Neural crest cell (in vitro differentiated cells): ENCODE data around the gene CCDC148. TPM values are rescaled to one million over a fixed set of nuclear protein-coding genes. Genes with fewer than 3 reads are reported as not detected.
"Not testable (repeated sequence)": the region's sequence is repeated elsewhere in the genome, so short reads cannot be mapped to it uniquely, and the experiment has no call there.

Experiments
- DNase-seq: peaks from one replicate; pipeline ENCODE4 v3.0.0; 2021; ENCODE audit warnings: low read depth, mixed read lengths, low spot score
- H3K27ac Mint-ChIP-seq: one replicate; pipeline ENCODE4 v1.8.0; 2021; ENCODE audit warnings: mild to moderate bottlenecking, mixed read lengths; ENCODE audit not compliant: unreplicated experiment
- H3K27me3 Mint-ChIP-seq: 2 replicates; pipeline ENCODE4 v1.8.0; 2021; ENCODE audit warnings: low read depth, mild to moderate bottlenecking, mixed read lengths
- H3K36me3 Mint-ChIP-seq: 2 replicates; pipeline ENCODE4 v1.8.0; 2021; ENCODE audit warnings: low read depth, mild to moderate bottlenecking, mixed read lengths
- H3K4me1 Mint-ChIP-seq: 2 replicates; pipeline ENCODE4 v1.8.0; 2021; ENCODE audit warnings: mixed read lengths
- H3K4me3 Mint-ChIP-seq: one replicate; pipeline ENCODE4 v1.8.0; 2021; ENCODE audit warnings: mild to moderate bottlenecking, mixed read lengths
- H3K9me3 Mint-ChIP-seq: 2 replicates; pipeline ENCODE4 v1.8.0; 2021; ENCODE audit warnings: mixed read lengths
- CTCF ChIP-seq: fragments of 200-600 bp; sonication (generic); conservative IDR thresholded peaks from 2 replicates; pipeline ENCODE4 v1.5.0; 2021; ENCODE audit warnings: antibody characterized with exemption, mild to moderate bottlenecking
- total RNA-seq: library from RNA; stranded (reverse); gene quantifications from 2 replicates; pipeline ENCODE4 v1.2.1, GENCODE V29; 2021

The CCDC148 gene
- total RNA-seq, 1 donor from 2014 or later = 1.8 TPM

GRCh38 chr2:158312981-158313380 is 143.6 kb downstream of the CCDC148 start:
- H3K27ac Mint-ChIP-seq = peak overlapping the region; percentile 20
- H3K9me3 Mint-ChIP-seq = no peaks in the 10 kb centered on the region
- H3K36me3 Mint-ChIP-seq = peaks cover 2% of the 10 kb centered on the region

GRCh38 chr2:158310407-158310806 is 146.1 kb downstream of the CCDC148 start:
- not testable (repeated sequence) for DNase-seq, H3K27me3 Mint-ChIP-seq, H3K27ac Mint-ChIP-seq, H3K4me3 Mint-ChIP-seq, H3K36me3 Mint-ChIP-seq, H3K9me3 Mint-ChIP-seq, H3K4me1 Mint-ChIP-seq

More at GRCh38 chr2:158312981-158313380, 143.6 kb downstream of the CCDC148 start:
- Mint-ChIP-seq H3K4me3 (no peak overlapping the region), H3K27me3 (no peaks in the 10 kb centered on the region), H3K4me1 (no peaks in the 10 kb centered on the region)
- TF ChIP-seq CTCF = no peak
- DNase-seq = no peak

- TF ChIP-seq CTCF = no peak
- Mint-ChIP-seq H3K27ac (no peak overlapping the region), H3K27me3 (no peaks in the 10 kb centered on the region), H3K4me1 (no peaks in the 10 kb centered on the region), H3K36me3 (no peaks in the 10 kb centered on the region), H3K9me3 (peaks cover 4% of the 10 kb centered on the region), H3K4me3 (no peak overlapping the region)
- no peak for DNase-seq
These were observed 151.1 kb downstream of the CCDC148 start for GRCh38 chr2:158305501-158305900.

GRCh38 chr2:158300394-158300793 is 156.2 kb downstream of the CCDC148 start:
- no peak for DNase-seq
- Mint-ChIP-seq H3K27me3 (no peaks in the 10 kb centered on the region), H3K4me1 (no peaks in the 10 kb centered on the region), H3K36me3 (peaks cover 2% of the 10 kb centered on the region), H3K4me3 (no peak overlapping the region), H3K9me3 (peaks cover 3% of the 10 kb centered on the region), H3K27ac (no peak overlapping the region)
- no peak for TF ChIP-seq CTCF

GRCh38 chr2:158297606-158298005 is 158.9 kb downstream of the CCDC148 start:
- DNase-seq = no peak
- H3K36me3 Mint-ChIP-seq = peaks cover 2% of the 10 kb centered on the region
- no peaks in the 10 kb centered on the region for H3K4me1 Mint-ChIP-seq
- H3K4me3 Mint-ChIP-seq = no peak overlapping the region
- H3K9me3 Mint-ChIP-seq = peaks cover 3% of the 10 kb centered on the region
- no peaks in the 10 kb centered on the region for H3K27me3 Mint-ChIP-seq
- H3K27ac Mint-ChIP-seq = no peak overlapping the region
- no peak for TF ChIP-seq CTCF

- H3K36me3 Mint-ChIP-seq = peaks cover 2% of the 10 kb centered on the region
- TF ChIP-seq CTCF = no peak
- no peak overlapping the region for H3K27ac Mint-ChIP-seq
- H3K4me1 Mint-ChIP-seq = no peaks in the 10 kb centered on the region
- no peak overlapping the region for H3K4me3 Mint-ChIP-seq
- H3K9me3 Mint-ChIP-seq = peaks cover 3% of the 10 kb centered on the region
- no peaks in the 10 kb centered on the region for H3K27me3 Mint-ChIP-seq
- DNase-seq = no peak
These were observed 159.4 kb downstream of the CCDC148 start for GRCh38 chr2:158297120-158297519.
